ENCODE results near the gene ZDHHC11. TPM values are rescaled to one million over a fixed set of nuclear protein-coding genes. Genes with fewer than 3 reads are reported as not detected.

Gene ZDHHC11
- total RNA-seq, 2 experiments from 2014 or later: 10.7 to 32.0 TPM

- Histone ChIP-seq H3K9me2 (ENCODE audit: insufficient read depth, low read length) (no peaks in the 10 kb centered on the region), H3K27ac (ENCODE audit: low read depth, low read length, poor library complexity, severe bottlenecking) (no peak overlapping the region), H3K4me3 (ENCODE audit: low read depth, low read length, poor library complexity, severe bottlenecking) (no peak overlapping the region), H3K9me3 (ENCODE audit: low read length) (no peaks in the 10 kb centered on the region), H3K79me2 (ENCODE audit: insufficient read depth, low read depth, low read length) (no peaks in the 10 kb centered on the region), H2AFZ (ENCODE audit: low read length) (no peak overlapping the region), H3K4me1 (ENCODE audit: insufficient read depth, low read length, poor library complexity, severe bottlenecking) (no peaks in the 10 kb centered on the region), H3K36me3 (ENCODE audit: insufficient read depth, low read length) (peaks cover 59% of the 10 kb centered on the region), H4K20me1 (ENCODE audit: insufficient read depth, low read length) (no peaks in the 10 kb centered on the region), H3K4me2 (ENCODE audit: low read length) (no peak overlapping the region)
- no peak for TF ChIP-seq EZH2phosphoT487 (IDR thresholded peaks at IDR 0.05; ENCODE audit: borderline replicate concordance, low read depth, low read length)
- no peak for TF ChIP-seq CTCF (conservative IDR thresholded peaks at IDR 0.05; ENCODE audit: low read length)
- DNase-seq (ENCODE audit: low spot score): no peak
- ChIA-PET CTCF (ENCODE audit: unreplicated experiment) (no interaction called here), POLR2A (no interaction called here)
- BruUV-seq (replicated peaks): no TSS peak
- intact Hi-C loops (cut with micrococcal nuclease; ENCODE audit: unreplicated experiment): no loop called here
These were observed 11.8 kb upstream of the ZDHHC11 start for GRCh38 chr5:862367-863243.

- no peak for DNase-seq (ENCODE audit: low spot score)
- Histone ChIP-seq H3K4me2 (ENCODE audit: low read length) (no peak overlapping the region), H3K9me2 (ENCODE audit: insufficient read depth, low read length) (no peaks in the 10 kb centered on the region), H3K4me3 (ENCODE audit: low read depth, low read length, poor library complexity, severe bottlenecking) (no peak overlapping the region), H3K79me2 (ENCODE audit: insufficient read depth, low read depth, low read length) (no peaks in the 10 kb centered on the region), H2AFZ (ENCODE audit: low read length) (no peak overlapping the region), H4K20me1 (ENCODE audit: insufficient read depth, low read length) (no peaks in the 10 kb centered on the region), H3K36me3 (ENCODE audit: insufficient read depth, low read length) (peaks cover 50% of the 10 kb centered on the region), H3K9me3 (ENCODE audit: low read length) (no peaks in the 10 kb centered on the region), H3K4me1 (ENCODE audit: insufficient read depth, low read length, poor library complexity, severe bottlenecking) (no peaks in the 10 kb centered on the region), H3K27ac (ENCODE audit: low read depth, low read length, poor library complexity, severe bottlenecking) (no peak overlapping the region)
- ChIA-PET POLR2A (interaction anchor here (0.6 kb wide), 1 partner anchor 97 kb away, joined by 3 read pairs; no protein-coding TSS in a partner anchor), CTCF (ENCODE audit: unreplicated experiment) (no interaction called here)
- TF ChIP-seq EZH2phosphoT487 (IDR thresholded peaks at IDR 0.05; ENCODE audit: borderline replicate concordance, low read depth, low read length) (no peak), CTCF (conservative IDR thresholded peaks at IDR 0.05; ENCODE audit: low read length) (no peak)
- BruUV-seq (replicated peaks): no TSS peak
- intact Hi-C loops (cut with micrococcal nuclease; ENCODE audit: unreplicated experiment): no loop called here
These were observed 10.9 kb upstream of the ZDHHC11 start for GRCh38 chr5:861442-862366.
